Naive thymus-derived CD4-positive, alpha-beta T cell (primary cell): ENCODE data around the gene OSBP2. TPM values are rescaled to one million over a fixed set of nuclear protein-coding genes. Genes with fewer than 3 reads are reported as not detected.

Experiments
- ATAC-seq: fragments of 150-1000 bp; cut with Tn5 transposase; 2 replicates; pipeline ENCODE4 v1.10.0; 2021; ENCODE audit warnings: mild to moderate bottlenecking, moderate library complexity
- CTCF ChIA-PET: fragments of 350-600 bp; sonication (Branson Sonifier 250); formaldehyde crosslinking; loops from one replicate; lab custom pipeline; 2021; ENCODE audit warnings: antibody characterized with exemption; lab: Charles Lee
- POLR2A ChIA-PET: fragments of 350-600 bp; sonication (Branson Sonifier 250); formaldehyde crosslinking; loops from one replicate; lab custom pipeline; 2021; ENCODE audit warnings: antibody characterized with exemption, inconsistent platforms; lab: Charles Lee
- DNase-seq, 9 donors: peaks; one replicate each; pipeline versions ENCODE4 v3.0.0 to v3.0.0-alpha.2; 2020 to 2022; ENCODE audit warnings: mixed read lengths in 1 of 9
- H3K27ac ChIP-seq: one replicate; pipeline ENCODE4 v1.7.0; 2013; ENCODE audit warnings: mild to moderate bottlenecking, low read depth, low read length, moderate library complexity
- H3K27me3 ChIP-seq, 2 donors: one replicate each; pipeline ENCODE4 v1.7.0; 2013; ENCODE audit warnings: low read length in 2 of 2, mild to moderate bottlenecking in 2 of 2, moderate library complexity in 2 of 2; ENCODE audit not compliant: control insufficient read depth in 2 of 2, insufficient read depth in 2 of 2
- H3K36me3 ChIP-seq, 3 experiments: 1 replicate in 2 of 3; 2 replicates in 1 of 3; pipeline ENCODE4 v1.7.0; 2013; ENCODE audit warnings: low read length in 3 of 3, mild to moderate bottlenecking in 3 of 3, moderate library complexity in 1 of 3; ENCODE audit not compliant: insufficient read depth in 3 of 3, control insufficient read depth in 2 of 3
- H3K4me1 ChIP-seq, 2 donors: one replicate each; pipeline ENCODE4 v1.7.0; 2013; ENCODE audit warnings: low read length in 2 of 2, mild to moderate bottlenecking in 2 of 2, moderate library complexity in 1 of 2; ENCODE audit not compliant: control insufficient read depth in 2 of 2, insufficient read depth in 2 of 2
- H3K4me3 ChIP-seq: 2 replicates; pipeline ENCODE4 v1.7.0; 2013; ENCODE audit warnings: mild to moderate bottlenecking, low read length
- H3K9me3 ChIP-seq, 3 experiments: 1 replicate in 2 of 3; 2 replicates in 1 of 3; pipeline ENCODE4 v1.7.0; 2013; ENCODE audit warnings: low read length in 3 of 3; ENCODE audit not compliant: control insufficient read depth in 2 of 3
- H3K27ac Mint-ChIP-seq, 9 donors: one replicate each; pipeline ENCODE4 v1.8.0; 2020 to 2022; ENCODE audit warnings: mixed read lengths in 9 of 9, mild to moderate bottlenecking in 8 of 9, moderate library complexity in 5 of 9, inconsistent platforms in 2 of 9
- H3K27me3 Mint-ChIP-seq, 5 donors: one replicate each; pipeline ENCODE4 v1.8.0; 2021 to 2022; ENCODE audit warnings: mixed read lengths in 5 of 5, mild to moderate bottlenecking in 1 of 5
- H3K36me3 Mint-ChIP-seq, 5 donors: one replicate each; pipeline ENCODE4 v1.8.0; 2020 to 2022; ENCODE audit warnings: mixed read lengths in 5 of 5, mild to moderate bottlenecking in 3 of 5, inconsistent platforms in 1 of 5
- H3K4me1 Mint-ChIP-seq, 7 donors: one replicate each; pipeline ENCODE4 v1.8.0; 2020 to 2022; ENCODE audit warnings: mixed read lengths in 7 of 7, mild to moderate bottlenecking in 3 of 7, inconsistent platforms in 1 of 7
- H3K4me3 Mint-ChIP-seq, 10 donors: one replicate each; pipeline ENCODE4 v1.8.0; 2020 to 2022; ENCODE audit warnings: mild to moderate bottlenecking in 10 of 10, mixed read lengths in 10 of 10, moderate library complexity in 6 of 10, inconsistent platforms in 2 of 10
- H3K9me3 Mint-ChIP-seq, 11 donors: one replicate each; pipeline ENCODE4 v1.8.0; 2020 to 2022; ENCODE audit warnings: mixed read lengths in 11 of 11, mild to moderate bottlenecking in 4 of 11, inconsistent platforms in 1 of 11, moderate library complexity in 1 of 11
- intact Hi-C, 2 donors: fragments of 100-400 bp; cut with micrococcal nuclease; formaldehyde crosslinking; loops; one replicate each; pipeline ENCODE4 v1.15.1; 2023
- polyA plus RNA-seq, 2 donors: library from polyadenylated mRNA; unstranded; fragments of 300-500 nt; fragmentation: Illumina TruSeq; gene quantifications; one replicate each; pipeline ENCODE4 v1.2.3, GENCODE V29; 2021
- total RNA-seq, 6 experiments: library from RNA in 5 of 6; stranded (reverse) in 5 of 6; gene quantifications; 1 replicate in 5 of 6; 2 replicates in 1 of 6; pipeline ENCODE4 v1.2.3 and lab custom pipeline; 2021 to 2026

Gene OSBP2
- total and polyA plus RNA-seq, 7 experiments from 2014 or later, result 0.37 to 2.7 (median 1.8) TPM

DNA sequence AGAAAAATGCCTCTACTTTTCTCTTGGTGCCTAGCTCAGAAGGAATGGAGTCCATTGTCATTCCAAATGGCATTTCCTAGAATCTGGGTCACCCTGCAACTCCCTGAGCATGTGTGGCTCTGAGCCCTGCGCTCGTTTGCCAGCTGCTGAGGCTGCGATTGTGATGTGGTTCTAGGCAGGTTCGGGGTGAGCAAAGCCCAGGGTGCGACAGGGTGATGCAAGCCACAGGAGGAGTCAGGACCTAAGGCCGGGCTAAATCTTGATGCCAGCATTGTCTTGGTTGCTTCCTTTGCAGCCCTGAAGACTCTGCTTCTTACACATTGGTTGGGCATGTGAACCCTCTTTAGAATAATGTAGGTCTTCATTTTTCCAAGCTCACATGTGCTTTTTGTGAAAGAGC, 142.9 kb downstream of the OSBP2 start:
- no peaks in the 10 kb centered on the region for H3K27me3 ChIP-seq
- Mint-ChIP-seq H3K27me3 (peaks cover 0 to 13% (median 8%) of the 10 kb centered on the region in 5 donors), H3K27ac (no peak overlapping the region), H3K4me1 (no peaks in the 10 kb centered on the region), H3K9me3 (peaks cover 0 to 13% (median 7%) of the 10 kb centered on the region in 11 donors), H3K4me3 (no peak overlapping the region), H3K36me3 (peaks cover 0 to 6% (median 1%) of the 10 kb centered on the region in 5 donors)
- peaks cover 0 to 6% (median 0%) of the 10 kb centered on the region in 3 experiments for H3K9me3 ChIP-seq
- intact Hi-C loops, result no loop called here
- no peak for DNase-seq
- H3K4me1 ChIP-seq, result no peaks in the 10 kb centered on the region
- H3K27ac ChIP-seq, result no peak overlapping the region
- H3K4me3 ChIP-seq, result no peak overlapping the region
- ChIA-PET CTCF (no interaction called here), POLR2A (no interaction called here)
- no peaks in the 10 kb centered on the region for H3K36me3 ChIP-seq
- ATAC-seq, result no peak

- DNase-seq, result no peak
- intact Hi-C loops, result no loop called here
- Histone ChIP-seq H3K36me3 (no peaks in the 10 kb centered on the region), H3K4me1 (no peaks in the 10 kb centered on the region), H3K27ac (no peak overlapping the region), H3K9me3 (peaks cover 0 to 6% (median 0%) of the 10 kb centered on the region in 3 experiments), H3K4me3 (no peak overlapping the region), H3K27me3 (no peaks in the 10 kb centered on the region)
- Mint-ChIP-seq H3K4me1 (no peaks in the 10 kb centered on the region), H3K4me3 (no peak overlapping the region), H3K27me3 (peaks cover 0 to 13% (median 8%) of the 10 kb centered on the region in 5 donors), H3K9me3 (peaks cover 0 to 13% (median 7%) of the 10 kb centered on the region in 11 donors), H3K27ac (no peak overlapping the region), H3K36me3 (peaks cover 0 to 6% (median 1%) of the 10 kb centered on the region in 5 donors)
- POLR2A ChIA-PET, result no interaction called here
- ATAC-seq, result no peak
- CTCF ChIA-PET, result no interaction called here
Measured at GRCh38 chr22:30838111-30838510, 143.4 kb downstream of the OSBP2 start.

- POLR2A ChIA-PET, result interaction anchor here (0.7 kb wide), 1 partner anchor 305 kb away, joined by 3 read pairs; no protein-coding TSS in a partner anchor
- Mint-ChIP-seq H3K9me3 (peaks cover 0 to 13% (median 7%) of the 10 kb centered on the region in 11 donors), H3K27me3 (peaks cover 0 to 10% (median 3%) of the 10 kb centered on the region in 5 donors), H3K4me1 (no peaks in the 10 kb centered on the region), H3K36me3 (peaks cover 0 to 6% (median 1%) of the 10 kb centered on the region in 5 donors), H3K27ac (no peak overlapping the region), H3K4me3 (no peak overlapping the region)
- ATAC-seq (no peak), DNase-seq (no peak)
- Histone ChIP-seq H3K4me3 (no peak overlapping the region), H3K27ac (no peak overlapping the region), H3K4me1 (no peaks in the 10 kb centered on the region), H3K27me3 (no peaks in the 10 kb centered on the region), H3K9me3 (peaks cover 0 to 6% (median 0%) of the 10 kb centered on the region in 3 experiments), H3K36me3 (no peaks in the 10 kb centered on the region)
- CTCF ChIA-PET, result interaction anchor here (0.6 kb wide), 2 partner anchors 222 to 436 kb away, joined by 5 to 6 read pairs; no protein-coding TSS in a partner anchor
- intact Hi-C loops, result no loop called here
Measured at GRCh38 chr22:30841273-30841672, 146.6 kb downstream of the OSBP2 start.

GRCh38 chr22:30843245-30843644, 148.6 kb downstream of the OSBP2 start:
- intact Hi-C loops, result no loop called here
- ATAC-seq, result no peak

DNA sequence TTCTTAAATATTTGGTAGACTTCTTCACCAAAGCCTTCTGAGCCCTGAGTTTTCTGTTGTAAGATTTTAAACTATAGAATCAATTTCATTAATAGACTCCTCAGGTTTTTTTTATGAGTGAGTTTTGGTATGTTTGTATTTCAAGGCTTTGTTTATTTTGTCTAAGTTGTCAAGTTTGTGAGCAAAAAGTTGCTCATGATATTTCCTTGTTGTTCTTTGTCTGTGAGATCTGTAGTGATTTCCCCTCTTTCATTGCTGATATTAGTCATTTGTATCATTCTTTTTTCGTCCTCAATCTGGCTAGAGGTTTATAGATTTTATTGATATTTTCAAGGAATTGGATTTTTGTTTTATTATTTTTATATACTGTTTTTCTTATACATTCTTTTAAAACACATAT, 152.9 kb downstream of the OSBP2 start:
- Histone ChIP-seq H3K27ac (no peak overlapping the region), H3K27me3 (no peaks in the 10 kb centered on the region), H3K9me3 (no peaks in the 10 kb centered on the region), H3K36me3 (no peaks in the 10 kb centered on the region), H3K4me3 (no peak overlapping the region), H3K4me1 (no peaks in the 10 kb centered on the region)
- ChIA-PET CTCF (no interaction called here), POLR2A (no interaction called here)
- DNase-seq, result no peak
- Mint-ChIP-seq H3K27ac (no peak overlapping the region), H3K9me3 (peaks cover 0 to 19% (median 2%) of the 10 kb centered on the region in 11 donors), H3K27me3 (peaks cover 0 to 7% (median 0%) of the 10 kb centered on the region in 5 donors), H3K4me3 (no peak overlapping the region), H3K4me1 (no peaks in the 10 kb centered on the region), H3K36me3 (peaks cover 0 to 5% (median 0%) of the 10 kb centered on the region in 5 donors)
- intact Hi-C loops, result no loop called here
- ATAC-seq, result no peak

More at GRCh38 chr22:30843245-30843644, 148.6 kb downstream of the OSBP2 start:
- Histone ChIP-seq H3K4me1 (no peaks in the 10 kb centered on the region), H3K9me3 (peaks cover 0 to 2% (median 0%) of the 10 kb centered on the region in 3 experiments), H3K36me3 (no peaks in the 10 kb centered on the region), H3K27me3 (no peaks in the 10 kb centered on the region), H3K27ac (no peak overlapping the region), H3K4me3 (no peak overlapping the region)
- no peak for DNase-seq
- Mint-ChIP-seq H3K27me3 (peaks cover 0 to 5% (median 3%) of the 10 kb centered on the region in 5 donors), H3K4me3 (no peak overlapping the region), H3K4me1 (no peaks in the 10 kb centered on the region), H3K36me3 (peaks cover 0 to 5% (median 1%) of the 10 kb centered on the region in 5 donors), H3K9me3 (peaks cover 0 to 17% (median 4%) of the 10 kb centered on the region in 11 donors), H3K27ac (no peak overlapping the region)
- ChIA-PET POLR2A (interaction anchor here (0.5 kb wide), 1 partner anchor 26 kb away, joined by 3 read pairs; no protein-coding TSS in a partner anchor), CTCF (no interaction called here)

- Histone ChIP-seq H3K9me3 (no peaks in the 10 kb centered on the region), H3K27me3 (no peaks in the 10 kb centered on the region), H3K27ac (no peak overlapping the region), H3K4me3 (no peak overlapping the region), H3K4me1 (no peaks in the 10 kb centered on the region), H3K36me3 (no peaks in the 10 kb centered on the region)
- no peak for DNase-seq
- Mint-ChIP-seq H3K27me3 (peaks cover 0 to 8% (median 0%) of the 10 kb centered on the region in 5 donors), H3K27ac (no peak overlapping the region), H3K9me3 (peaks cover 0 to 16% (median 5%) of the 10 kb centered on the region in 11 donors), H3K4me1 (no peaks in the 10 kb centered on the region), H3K4me3 (no peak overlapping the region), H3K36me3 (peaks cover 0 to 11% (median 4%) of the 10 kb centered on the region in 5 donors)
- POLR2A ChIA-PET, result no interaction called here
- ATAC-seq, result no peak
- CTCF ChIA-PET, result no interaction called here
- intact Hi-C loops, result no loop called here
Measured at GRCh38 chr22:30855266-30855665, 160.6 kb downstream of the OSBP2 start.
